CD14-positive monocyte (primary cell): ENCODE data around the gene NUP88. TPM values are rescaled to one million over a fixed set of nuclear protein-coding genes. Genes with fewer than 3 reads are reported as not detected.
A peak's percentile ranks its signal among the peaks of the same experiment; 100 is the strongest.

Experiments used
- DNase-seq, 3 donors: peaks; one replicate each; pipeline ENCODE4 v3.0.0-alpha.2; 2011 to 2022
- H2AFZ ChIP-seq: 2 replicates; pipeline ENCODE4 v1.6.0; 2012; ENCODE audit warnings: mild to moderate bottlenecking, low read depth, low read length, inconsistent platforms; ENCODE audit not compliant: insufficient read depth, poor library complexity, severe bottlenecking
- H3K27ac ChIP-seq, 2 donors: 1 replicate in 1 of 2; 2 replicates in 1 of 2; pipeline ENCODE4 v1.5.1; 2012 to 2013; ENCODE audit warnings: low read length in 2 of 2, control low read depth in 1 of 2, inconsistent platforms in 1 of 2, low read depth in 1 of 2, mild to moderate bottlenecking in 1 of 2
- H3K27me3 ChIP-seq, 2 donors: one replicate each; pipeline versions ENCODE4 v1.6.0 to v1.6.1; 2011 to 2013; ENCODE audit warnings: low read length in 2 of 2; ENCODE audit not compliant: control insufficient read depth in 2 of 2, insufficient read depth in 2 of 2
- H3K36me3 ChIP-seq, 2 donors: replicated peaks in 1 of 2; 1 replicate in 1 of 2; 2 replicates in 1 of 2; pipeline versions ENCODE4 v1.5.1 to v1.6.1; 2012 to 2013; ENCODE audit warnings: low read length in 2 of 2, control low read depth in 1 of 2, inconsistent platforms in 1 of 2, mild to moderate bottlenecking in 1 of 2; ENCODE audit not compliant: insufficient read depth in 2 of 2, control insufficient read depth in 1 of 2
- H3K4me1 ChIP-seq, 2 donors: 1 replicate in 1 of 2; 2 replicates in 1 of 2; pipeline versions ENCODE4 v1.5.1 to v1.6.1; 2012 to 2013; ENCODE audit warnings: low read length in 2 of 2, control low read depth in 1 of 2, inconsistent platforms in 1 of 2, mild to moderate bottlenecking in 1 of 2, moderate library complexity in 1 of 2; ENCODE audit not compliant: insufficient read depth in 2 of 2, control insufficient read depth in 1 of 2
- H3K4me2 ChIP-seq: replicated peaks from 2 replicates; pipeline ENCODE3; 2012; ENCODE audit warnings: low read length, moderate library complexity, mild to moderate bottlenecking; ENCODE audit not compliant: poor library complexity, severe bottlenecking; ENCODE audit errors: extremely low read depth
- H3K4me3 ChIP-seq, 3 experiments: fragments of 200-600 bp in 1 of 3; sonication (generic) in 1 of 3; replicated peaks in 1 of 3; 1 replicate in 2 of 3; 2 replicates in 1 of 3; pipeline ENCODE4 v1.5.1; 2011 to 2013; ENCODE audit warnings: low read length in 3 of 3, mild to moderate bottlenecking in 3 of 3, control low read depth in 2 of 3, low read depth in 2 of 3, inconsistent platforms in 1 of 3, moderate library complexity in 1 of 3
- H3K79me2 ChIP-seq: 2 replicates; pipeline ENCODE4 v1.6.0; 2012; ENCODE audit warnings: mild to moderate bottlenecking, control low read depth, inconsistent platforms, low read length, moderate library complexity; ENCODE audit not compliant: insufficient read depth
- H3K9ac ChIP-seq: 2 replicates; pipeline ENCODE4 v1.6.0; 2017; ENCODE audit warnings: low read length, mild to moderate bottlenecking; ENCODE audit not compliant: insufficient read depth, poor library complexity, severe bottlenecking
- H3K9me3 ChIP-seq, 2 donors: replicated peaks in 1 of 2; 1 replicate in 1 of 2; 2 replicates in 1 of 2; pipeline versions ENCODE4 v1.5.1 to v1.6.1; 2012 to 2013; ENCODE audit warnings: low read length in 2 of 2, control low read depth in 1 of 2; ENCODE audit not compliant: control insufficient read depth in 1 of 2, insufficient read depth in 1 of 2
- H4K20me1 ChIP-seq: 2 replicates; pipeline ENCODE4 v1.6.0; 2012; ENCODE audit warnings: mild to moderate bottlenecking, low read length, control low read depth, moderate library complexity; ENCODE audit not compliant: insufficient read depth
- H3K27ac Mint-ChIP-seq, 7 donors: one replicate each; pipeline ENCODE4 v1.8.0; 2020; ENCODE audit warnings: mild to moderate bottlenecking in 7 of 7, mixed read lengths in 7 of 7, moderate library complexity in 6 of 7, inconsistent platforms in 2 of 7
- H3K27me3 Mint-ChIP-seq, 3 donors: one replicate each; pipeline ENCODE4 v1.8.0; 2021 to 2022; ENCODE audit warnings: low read depth in 3 of 3, mild to moderate bottlenecking in 3 of 3, mixed read lengths in 3 of 3, moderate library complexity in 3 of 3, inconsistent platforms in 1 of 3
- H3K36me3 Mint-ChIP-seq, 2 donors: one replicate each; pipeline ENCODE4 v1.8.0; 2020; ENCODE audit warnings: mixed read lengths in 2 of 2, inconsistent platforms in 1 of 2, mild to moderate bottlenecking in 1 of 2
- H3K4me1 Mint-ChIP-seq: one replicate; pipeline ENCODE4 v1.8.0; 2020; ENCODE audit warnings: mild to moderate bottlenecking, mixed read lengths
- H3K4me3 Mint-ChIP-seq, 2 donors: one replicate each; pipeline ENCODE4 v1.8.0; 2020; ENCODE audit warnings: mild to moderate bottlenecking in 2 of 2, mixed read lengths in 2 of 2, moderate library complexity in 1 of 2
- H3K9me3 Mint-ChIP-seq, 7 donors: one replicate each; pipeline ENCODE4 v1.8.0; 2020 to 2022; ENCODE audit warnings: mixed read lengths in 7 of 7, mild to moderate bottlenecking in 6 of 7, moderate library complexity in 6 of 7, inconsistent platforms in 2 of 7
- WGBS: methylation state at CpG from one replicate; pipeline ENCODE4 v1.1.5; 2013; ENCODE audit warnings: missing lambda C conversion rate; ENCODE audit not compliant: insufficient coverage; 5-methylcytosine and 5-hydroxymethylcytosine counted together
- intact Hi-C, 2 donors: fragments of 100-400 bp; cut with micrococcal nuclease; formaldehyde crosslinking; loops; one replicate each; pipeline versions ENCODE4 v1.15.0 to v1.15.1; 2023
- polyA plus RNA-seq, 3 donors: library from polyadenylated mRNA; depleted of rRNA in 1 of 3; unstranded in 2 of 3; stranded (reverse) in 1 of 3; fragments of 300-500 nt in 2 of 3; fragments of >200 nt in 1 of 3; fragmentation: Illumina TruSeq in 2 of 3; gene quantifications; 1 replicate in 2 of 3; 2 replicates in 1 of 3; pipeline ENCODE4 v1.2.3, GENCODE V29; 2012 to 2021
- TF ChIP-seq, protein P1 (sequence below): fragments of 200-600 bp; IDR thresholded peaks from one replicate; pipeline ENCODE4 v1.8.0; 2022; ENCODE audit warnings: antibody characterized with exemption, mild to moderate bottlenecking

Gene NUP88
- polyA plus RNA-seq, 3 donors = 23.1 to 45.7 (median 36.1) TPM

DNA sequence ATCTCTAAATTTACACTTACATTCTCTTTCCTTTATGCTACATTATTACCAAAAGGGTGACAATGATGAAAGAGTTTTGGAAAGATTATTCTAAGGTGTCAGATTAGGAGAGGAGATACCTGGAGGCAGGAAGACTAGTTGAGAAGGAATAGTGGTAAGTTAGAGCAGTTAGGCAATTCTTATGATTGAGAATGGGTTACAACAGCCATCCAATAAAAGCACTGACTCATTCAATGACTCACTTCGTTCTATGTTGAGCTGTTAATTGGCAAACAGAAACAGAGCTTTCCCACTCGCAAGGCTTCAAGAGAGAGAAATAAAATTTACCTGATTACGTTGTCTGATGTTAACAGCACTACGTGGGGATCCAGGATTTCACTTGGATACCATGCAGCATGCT is 5.8 kb downstream of the NUP88 start:
- DNase-seq = peak; percentile 5 to 63 (median 52)
- no peaks in the 10 kb centered on the region for H3K9me3 Mint-ChIP-seq
- H3K9me3 ChIP-seq = no peaks in the 10 kb centered on the region
- TF ChIP-seq, protein P1, sequence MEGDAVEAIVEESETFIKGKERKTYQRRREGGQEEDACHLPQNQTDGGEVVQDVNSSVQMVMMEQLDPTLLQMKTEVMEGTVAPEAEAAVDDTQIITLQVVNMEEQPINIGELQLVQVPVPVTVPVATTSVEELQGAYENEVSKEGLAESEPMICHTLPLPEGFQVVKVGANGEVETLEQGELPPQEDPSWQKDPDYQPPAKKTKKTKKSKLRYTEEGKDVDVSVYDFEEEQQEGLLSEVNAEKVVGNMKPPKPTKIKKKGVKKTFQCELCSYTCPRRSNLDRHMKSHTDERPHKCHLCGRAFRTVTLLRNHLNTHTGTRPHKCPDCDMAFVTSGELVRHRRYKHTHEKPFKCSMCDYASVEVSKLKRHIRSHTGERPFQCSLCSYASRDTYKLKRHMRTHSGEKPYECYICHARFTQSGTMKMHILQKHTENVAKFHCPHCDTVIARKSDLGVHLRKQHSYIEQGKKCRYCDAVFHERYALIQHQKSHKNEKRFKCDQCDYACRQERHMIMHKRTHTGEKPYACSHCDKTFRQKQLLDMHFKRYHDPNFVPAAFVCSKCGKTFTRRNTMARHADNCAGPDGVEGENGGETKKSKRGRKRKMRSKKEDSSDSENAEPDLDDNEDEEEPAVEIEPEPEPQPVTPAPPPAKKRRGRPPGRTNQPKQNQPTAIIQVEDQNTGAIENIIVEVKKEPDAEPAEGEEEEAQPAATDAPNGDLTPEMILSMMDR = no peak
- H3K4me3 ChIP-seq = no peak overlapping the region
- peaks cover 45% of the 10 kb centered on the region for H3K79me2 ChIP-seq
- no peak overlapping the region for H3K9ac ChIP-seq
- peak overlapping the region in 6 of 7 donors; percentile 42 to 75 (median 60) for H3K27ac Mint-ChIP-seq
- peaks cover 53 to 80% of the 10 kb centered on the region in 2 donors for H3K36me3 ChIP-seq
- no peak overlapping the region for H2AFZ ChIP-seq
- peak overlapping the region in 1 of 2 donors; percentile 26 for H3K27ac ChIP-seq
- peaks cover 44 to 53% of the 10 kb centered on the region in 2 donors for H3K36me3 Mint-ChIP-seq
- peaks cover 10 to 13% of the 10 kb centered on the region in 2 donors for H3K4me1 ChIP-seq
- intact Hi-C loops = no loop called here
- H3K4me3 Mint-ChIP-seq = no peak overlapping the region
- H3K4me1 Mint-ChIP-seq = peaks cover 17% of the 10 kb centered on the region
- H3K4me2 ChIP-seq = no peak overlapping the region
- H3K27me3 ChIP-seq = no peaks in the 10 kb centered on the region
- peaks cover 4% of the 10 kb centered on the region for H4K20me1 ChIP-seq
- WGBS = no CpG with 5 or more reads among the region's 4 CpGs
- peaks cover 0 to 2% (median 0%) of the 10 kb centered on the region in 3 donors for H3K27me3 Mint-ChIP-seq

DNA sequence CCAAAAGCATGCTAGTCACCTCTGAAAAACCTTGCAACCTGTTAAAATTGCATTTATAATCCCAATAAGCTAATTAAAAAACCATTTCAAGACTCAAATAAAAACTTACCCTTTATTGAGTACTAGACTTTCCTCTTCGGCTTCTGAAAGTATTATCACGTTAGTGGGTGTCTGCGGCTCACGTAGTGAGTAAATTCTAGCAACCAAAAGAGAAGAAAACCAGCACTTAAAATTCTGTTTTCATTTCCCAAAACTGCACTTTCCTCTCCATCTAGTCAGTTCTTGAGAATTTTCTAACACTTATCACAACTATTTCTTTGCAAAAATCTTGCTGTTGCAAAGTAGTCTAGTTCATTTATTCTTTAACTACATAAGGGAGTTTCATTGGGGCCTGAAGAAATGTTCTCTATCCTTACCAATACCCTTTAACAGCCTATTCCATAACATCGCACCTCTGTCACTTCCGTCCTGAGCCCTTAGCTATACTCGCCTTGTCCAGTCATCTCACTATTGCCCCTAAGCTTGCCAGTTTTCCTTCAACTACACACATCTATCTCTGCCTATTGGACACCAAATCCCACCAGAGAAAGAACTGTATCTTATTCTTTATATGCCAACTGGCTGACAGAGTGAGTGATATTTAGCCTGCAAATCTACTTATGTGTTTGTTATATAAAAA is 8.7 kb downstream of the NUP88 start:
- Histone ChIP-seq H3K9ac (no peak overlapping the region), H2AFZ (no peak overlapping the region), H4K20me1 (peaks cover 4% of the 10 kb centered on the region), H3K4me3 (no peak overlapping the region), H3K79me2 (peaks cover 17% of the 10 kb centered on the region), H3K4me2 (no peak overlapping the region), H3K27me3 (no peaks in the 10 kb centered on the region), H3K9me3 (no peaks in the 10 kb centered on the region), H3K4me1 (peaks cover 3 to 6% of the 10 kb centered on the region in 2 donors), H3K36me3 (peaks cover 82 to 97% of the 10 kb centered on the region in 2 donors), H3K27ac (no peak overlapping the region)
- H3K27me3 Mint-ChIP-seq = no peaks in the 10 kb centered on the region
- H3K4me1 Mint-ChIP-seq = peaks cover 8% of the 10 kb centered on the region
- H3K4me3 Mint-ChIP-seq = no peak overlapping the region
- 100% methylated on average over 3 of the region's 7 CpGs for WGBS
- H3K27ac Mint-ChIP-seq = peak overlapping the region in 3 of 7 donors; percentile 14 to 36 (median 17)
- intact Hi-C loops = no loop called here
- DNase-seq = no peak
- no peaks in the 10 kb centered on the region for H3K9me3 Mint-ChIP-seq
- TF ChIP-seq, protein P1 = no peak
- peaks cover 40% of the 10 kb centered on the region in 2 donors for H3K36me3 Mint-ChIP-seq
